Prostate gland (tissue), 2 donors: ENCODE results near the gene TMEM267. TPM values are rescaled to one million over a fixed set of nuclear protein-coding genes. Genes with fewer than 3 reads are reported as not detected.

ENCODE experiments used
- DNase-seq: peaks from one replicate; pipeline ENCODE4 v3.0.0-alpha.2; 2019; ENCODE audit warnings: low spot score
- H3K27ac ChIP-seq, 2 donors: fragments of 200-600 bp; sonication (generic); 2 replicates each; pipeline ENCODE4 v1.5.1; 2017 to 2019
- H3K27me3 ChIP-seq: fragments of 200-600 bp; sonication (generic); replicated peaks from 2 replicates; pipeline ENCODE4 v1.5.1; 2019; ENCODE audit not compliant: insufficient read depth
- H3K36me3 ChIP-seq, 2 donors: fragments of 200-600 bp; sonication (generic); 1 replicate in 1 of 2; 2 replicates in 1 of 2; pipeline versions ENCODE4 v1.5.1 to v1.8.1; 2017 to 2019
- H3K4me1 ChIP-seq: fragments of 200-600 bp; sonication (generic); replicated peaks from 2 replicates; pipeline ENCODE4 v1.5.1; 2019
- H3K4me3 ChIP-seq, 2 donors: fragments of 200-600 bp; sonication (generic); 2 replicates each; pipeline ENCODE4 v1.5.1; 2017 to 2019
- H3K9me3 ChIP-seq: fragments of 200-600 bp; sonication (generic); 2 replicates; pipeline ENCODE4 v1.5.1; 2017
- CTCF ChIP-seq, 4 experiments: fragments of 200-600 bp in 2 of 4; fragments of 450-650 bp in 2 of 4; sonication (generic) in 2 of 4; IDR thresholded peaks; 1 replicate in 3 of 4; 2 replicates in 1 of 4; pipeline ENCODE4 v1.5.1; 2016 to 2019; ENCODE audit warnings: antibody characterized with exemption in 4 of 4, mild to moderate bottlenecking in 2 of 4, moderate library complexity in 2 of 4
- POLR2A ChIP-seq: fragments of 450-650 bp; IDR thresholded peaks from one replicate; pipeline ENCODE4 v1.6.1; 2016; ENCODE audit warnings: antibody characterized with exemption, mild to moderate bottlenecking
- POLR2AphosphoS5 ChIP-seq: sonication (generic); formaldehyde crosslinking; IDR thresholded peaks from one replicate; pipeline ENCODE4 v1.6.1; 2017; ENCODE audit warnings: antibody characterized with exemption
- WGBS: methylation state at CpG from one replicate; pipeline ENCODE4 v1.1.5; 2018; 5-methylcytosine and 5-hydroxymethylcytosine counted together
- intact Hi-C: fragments of 100-400 bp; cut with DNase I; formaldehyde crosslinking; loops from one replicate; pipeline ENCODE4 v1.14.2; 2022
- total RNA-seq, 2 donors: library from RNA; depleted of rRNA; stranded (reverse); fragments of >200 nt; gene quantifications; one replicate each; pipeline ENCODE4 v1.1.0, GENCODE V29; 2016

TMEM267 gene
- total RNA-seq = 10 to 100 TPM; 11.8 to 14.9 TPM

- intact Hi-C loops = loop anchor here (5.0 to 10.0 kb wide), 4 partner anchors 34 to 376 kb away; partner anchors contain the start of genes C5orf34 and HMGCS1
- H3K9me3 ChIP-seq = no peaks in the 10 kb centered on the region
- DNase-seq = peak; percentile 92
- peak within 1 kb of the TSS; percentile 95 to 96 for H3K27ac ChIP-seq
- H3K4me1 ChIP-seq = no peaks in the 10 kb centered on the region
- no peaks in the 10 kb centered on the region for H3K27me3 ChIP-seq
- H3K36me3 ChIP-seq = no peaks in the 10 kb centered on the region
- TF ChIP-seq POLR2AphosphoS5 = peak; percentile 73
- TF ChIP-seq POLR2A = peak; percentile 76
- TF ChIP-seq CTCF (IDR thresholded peaks at IDR 0.05) = no peak
- WGBS = under 1% methylated on average over 62 of the region's 62 CpGs
- H3K4me3 ChIP-seq = peak within 1 kb of the TSS; percentile 76 to 93
Observed at GRCh38 chr5:43483298-43484105, at the start of gene TMEM267. Gene TMEM267 (minus strand): TSS chr5:43483865. CDS start chr5:43453969, 29,896 bp downstream.

GRCh38 chr5:43530648-43531047 lies 47.0 kb upstream of the TMEM267 start:
- Histone ChIP-seq H3K27me3 (no peaks in the 10 kb centered on the region), H3K4me1 (no peaks in the 10 kb centered on the region), H3K36me3 (peaks cover 17 to 18% of the 10 kb centered on the region in 2 donors), H3K9me3 (no peaks in the 10 kb centered on the region), H3K27ac (no peak overlapping the region), H3K4me3 (no peak overlapping the region)
- 94% methylated on average over 2 of the region's 2 CpGs for WGBS
- intact Hi-C loops = no loop called here
- no peak for TF ChIP-seq CTCF (IDR thresholded peaks at IDR 0.05)
- TF ChIP-seq POLR2A = no peak
- TF ChIP-seq POLR2AphosphoS5 = no peak
- no peak for DNase-seq

GRCh38 chr5:43523662-43524072 lies 40.0 kb upstream of the TMEM267 start:
- no peak overlapping the region for H3K4me3 ChIP-seq
- no peak for DNase-seq

GRCh38 chr5:43520615-43521014 lies 37.0 kb upstream of the TMEM267 start:
- DNase-seq = no peak
- H3K27me3 ChIP-seq = no peaks in the 10 kb centered on the region
- no peak for TF ChIP-seq POLR2AphosphoS5
- TF ChIP-seq CTCF (IDR thresholded peaks at IDR 0.05) = no peak
- TF ChIP-seq POLR2A = no peak
- H3K4me1 ChIP-seq = no peaks in the 10 kb centered on the region
- intact Hi-C loops = no loop called here
- H3K27ac ChIP-seq = no peak overlapping the region
- no peaks in the 10 kb centered on the region for H3K36me3 ChIP-seq
- no peak overlapping the region for H3K4me3 ChIP-seq
- WGBS = 94% methylated on average over 1 of the region's 1 CpG
- no peaks in the 10 kb centered on the region for H3K9me3 ChIP-seq

More at GRCh38 chr5:43523662-43524072, 40.0 kb upstream of the TMEM267 start:
- no peak for TF ChIP-seq POLR2A
- no peak for TF ChIP-seq CTCF (IDR thresholded peaks at IDR 0.05)
- no peak for TF ChIP-seq POLR2AphosphoS5
- no peaks in the 10 kb centered on the region for H3K9me3 ChIP-seq
- H3K4me1 ChIP-seq = no peaks in the 10 kb centered on the region
- WGBS = 48% methylated on average over 2 of the region's 2 CpGs
- H3K27me3 ChIP-seq = no peaks in the 10 kb centered on the region
- peaks cover 0 to 5% of the 10 kb centered on the region in 2 donors for H3K36me3 ChIP-seq
- no peak overlapping the region for H3K27ac ChIP-seq
- intact Hi-C loops = no loop called here

GRCh38 chr5:43515678-43516048 lies 32.0 kb upstream of the TMEM267 start:
- H3K9me3 ChIP-seq = no peaks in the 10 kb centered on the region
- intact Hi-C loops = loop anchor here (5.0 kb wide), 2 partner anchors 33 to 42 kb away; partner anchors contain the start of genes PAIP1 and TMEM267
- TF ChIP-seq POLR2A (no peak), POLR2AphosphoS5 (no peak), CTCF (IDR thresholded peaks at IDR 0.05) (no peak)
- WGBS = 16% methylated on average over 1 of the region's 1 CpG
- DNase-seq = no peak
- H3K27ac ChIP-seq = peak overlapping the region; percentile 74 to 81
- peak overlapping the region; percentile 52 to 54 for H3K4me3 ChIP-seq
- no peaks in the 10 kb centered on the region for H3K27me3 ChIP-seq
- H3K36me3 ChIP-seq = no peaks in the 10 kb centered on the region
- H3K4me1 ChIP-seq = no peaks in the 10 kb centered on the region
